HepG2 (cell line): ENCODE results near the gene MFSD11. TPM values are rescaled to one million over a fixed set of nuclear protein-coding genes. Genes with fewer than 3 reads are reported as not detected.
A peak's percentile ranks its signal among the peaks of the same experiment; 100 is the strongest.

Source experiments
- ARHGAP35 ChIP-seq: sonication (generic); formaldehyde crosslinking; IDR thresholded peaks from 2 replicates; pipeline ENCODE4 v1.9.0; 2022; ENCODE audit warnings: mild to moderate bottlenecking, inconsistent platforms, moderate library complexity, missing genetic modification reagents, borderline replicate concordance
- BRCA1 ChIP-seq: sonication (generic); formaldehyde crosslinking; IDR thresholded peaks from 2 replicates; pipeline ENCODE4 v1.4.0; 2020; ENCODE audit warnings: missing genetic modification reagents
- GLI4 ChIP-seq: sonication (generic); formaldehyde crosslinking; IDR thresholded peaks from 2 replicates; pipeline ENCODE4 v1.5.1; 2020; ENCODE audit warnings: missing genetic modification reagents, mild to moderate bottlenecking, moderate library complexity, borderline replicate concordance
- HOXA7 ChIP-seq: sonication (generic); formaldehyde crosslinking; IDR thresholded peaks from 2 replicates; pipeline ENCODE4 v1.8.1; 2022; ENCODE audit warnings: mild to moderate bottlenecking, missing genetic modification reagents, moderate library complexity
- MED13 ChIP-seq: sonication (generic); formaldehyde crosslinking; IDR thresholded peaks from 2 replicates; pipeline ENCODE4 v1.5.0; 2020; ENCODE audit warnings: missing genetic modification reagents
- NR1H2 ChIP-seq: sonication (generic); formaldehyde crosslinking; IDR thresholded peaks from 2 replicates; pipeline ENCODE4 v1.8.1; 2022; ENCODE audit warnings: low read depth, missing genetic modification reagents, borderline replicate concordance
- SOX5 ChIP-seq: IDR thresholded peaks from 2 replicates; pipeline ENCODE4 v1.6.1; 2016; ENCODE audit warnings: borderline replicate concordance
- ZKSCAN5 ChIP-seq: sonication (generic); formaldehyde crosslinking; IDR thresholded peaks from 2 replicates; pipeline ENCODE4 v1.5.1; 2020; ENCODE audit warnings: mild to moderate bottlenecking, missing genetic modification reagents
- ZNF354B ChIP-seq: sonication (generic); formaldehyde crosslinking; IDR thresholded peaks from 2 replicates; pipeline ENCODE4 v1.8.0; 2022; ENCODE audit warnings: mild to moderate bottlenecking, missing genetic modification reagents
- ZNF484 ChIP-seq: sonication (generic); formaldehyde crosslinking; IDR thresholded peaks from 2 replicates; pipeline ENCODE4 v1.5.1; 2020; ENCODE audit warnings: mild to moderate bottlenecking, low read depth, missing genetic modification reagents, borderline replicate concordance
- ZNF501 ChIP-seq: sonication (generic); formaldehyde crosslinking; IDR thresholded peaks from 2 replicates; pipeline ENCODE4 v1.5.1; 2020; ENCODE audit warnings: mild to moderate bottlenecking, moderate library complexity, missing genetic modification reagents
- ZSCAN22 ChIP-seq: sonication (generic); formaldehyde crosslinking; IDR thresholded peaks from 2 replicates; pipeline ENCODE4 v1.4.0; 2020; ENCODE audit warnings: mild to moderate bottlenecking, missing genetic modification reagents
- ZSCAN9 ChIP-seq: IDR thresholded peaks from 2 replicates; pipeline ENCODE4 v1.6.1; 2016; ENCODE audit warnings: borderline replicate concordance
- polyA plus RNA-seq, 8 experiments: library from polyadenylated mRNA; depleted of rRNA in 3 of 8; stranded (reverse) in 7 of 8; unstranded in 1 of 8; fragments of >200 nt; fragmentation: Illumina TruSeq in 4 of 8; extraction: Trizol in 4 of 8; gene quantifications; 2 replicates each; pipeline versions ENCODE4 v1.2.1 to v1.2.3, GENCODE V29; 2011 to 2016; ENCODE audit warnings: low read depth in 4 of 8, missing spikeins in 1 of 8, mixed read lengths in 1 of 8; ENCODE audit not compliant: insufficient read depth in 1 of 8
- total RNA-seq, 5 experiments: library from RNA; depleted of rRNA; stranded (reverse); fragments of >200 nt; fragmentation: Illumina TruSeq; extraction: Trizol; gene quantifications; 2 replicates each; pipeline ENCODE4 v1.2.3, GENCODE V29; 2016; ENCODE audit warnings: low read depth in 1 of 5
- TF ChIP-seq, protein P1 (sequence below): sonication (generic); formaldehyde crosslinking; IDR thresholded peaks from 2 replicates; pipeline ENCODE4 v1.4.0; 2020; ENCODE audit warnings: mild to moderate bottlenecking, missing genetic modification reagents
- TF ChIP-seq, protein P2 (sequence below): sonication (generic); formaldehyde crosslinking; IDR thresholded peaks from 2 replicates; pipeline ENCODE4 v1.4.0; 2020; ENCODE audit warnings: missing genetic modification reagents, low read depth, mild to moderate bottlenecking, borderline replicate concordance
- TF ChIP-seq, protein P3 (sequence below): sonication (generic); formaldehyde crosslinking; conservative IDR thresholded peaks from 2 replicates; pipeline ENCODE4 v1.8.0; 2022; ENCODE audit warnings: missing genetic modification reagents

MFSD11 gene
- total and polyA plus RNA-seq, 2 of the 13 experiments (the other 11 are each of a cell fraction or from before 2014, with no cell fraction given) = 26.1 to 36.3 TPM

DNA sequence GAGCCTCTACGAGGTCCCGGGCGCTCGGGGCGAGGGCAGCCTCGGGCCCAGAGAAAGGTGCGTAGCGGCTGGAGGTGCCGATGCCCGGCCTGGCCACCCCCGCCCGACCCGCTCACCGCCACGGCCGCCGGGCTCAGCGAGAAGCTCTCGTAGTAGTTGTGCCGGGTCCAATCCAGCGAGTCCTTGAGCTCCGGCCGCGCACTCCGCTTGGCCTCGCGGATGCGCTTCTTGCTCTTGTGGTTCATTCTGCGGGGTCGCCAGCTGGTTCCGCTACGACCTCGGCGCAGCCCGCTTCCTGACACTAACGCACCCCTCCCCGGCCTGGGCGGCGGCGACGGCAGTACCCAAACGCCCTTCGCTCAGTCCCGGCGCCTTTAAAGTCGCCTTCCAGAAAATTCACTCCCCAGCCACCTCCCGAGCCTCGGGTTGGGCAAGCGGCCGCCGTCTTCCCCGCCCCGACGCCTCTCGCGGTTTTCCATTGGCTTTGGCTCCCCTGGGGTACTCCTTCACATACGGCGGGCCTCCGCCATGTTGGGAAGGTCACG lies 11.6 kb upstream of the MFSD11 start, which contains the start of gene JMJD6 (continued):
- TF ChIP-seq, protein P1, sequence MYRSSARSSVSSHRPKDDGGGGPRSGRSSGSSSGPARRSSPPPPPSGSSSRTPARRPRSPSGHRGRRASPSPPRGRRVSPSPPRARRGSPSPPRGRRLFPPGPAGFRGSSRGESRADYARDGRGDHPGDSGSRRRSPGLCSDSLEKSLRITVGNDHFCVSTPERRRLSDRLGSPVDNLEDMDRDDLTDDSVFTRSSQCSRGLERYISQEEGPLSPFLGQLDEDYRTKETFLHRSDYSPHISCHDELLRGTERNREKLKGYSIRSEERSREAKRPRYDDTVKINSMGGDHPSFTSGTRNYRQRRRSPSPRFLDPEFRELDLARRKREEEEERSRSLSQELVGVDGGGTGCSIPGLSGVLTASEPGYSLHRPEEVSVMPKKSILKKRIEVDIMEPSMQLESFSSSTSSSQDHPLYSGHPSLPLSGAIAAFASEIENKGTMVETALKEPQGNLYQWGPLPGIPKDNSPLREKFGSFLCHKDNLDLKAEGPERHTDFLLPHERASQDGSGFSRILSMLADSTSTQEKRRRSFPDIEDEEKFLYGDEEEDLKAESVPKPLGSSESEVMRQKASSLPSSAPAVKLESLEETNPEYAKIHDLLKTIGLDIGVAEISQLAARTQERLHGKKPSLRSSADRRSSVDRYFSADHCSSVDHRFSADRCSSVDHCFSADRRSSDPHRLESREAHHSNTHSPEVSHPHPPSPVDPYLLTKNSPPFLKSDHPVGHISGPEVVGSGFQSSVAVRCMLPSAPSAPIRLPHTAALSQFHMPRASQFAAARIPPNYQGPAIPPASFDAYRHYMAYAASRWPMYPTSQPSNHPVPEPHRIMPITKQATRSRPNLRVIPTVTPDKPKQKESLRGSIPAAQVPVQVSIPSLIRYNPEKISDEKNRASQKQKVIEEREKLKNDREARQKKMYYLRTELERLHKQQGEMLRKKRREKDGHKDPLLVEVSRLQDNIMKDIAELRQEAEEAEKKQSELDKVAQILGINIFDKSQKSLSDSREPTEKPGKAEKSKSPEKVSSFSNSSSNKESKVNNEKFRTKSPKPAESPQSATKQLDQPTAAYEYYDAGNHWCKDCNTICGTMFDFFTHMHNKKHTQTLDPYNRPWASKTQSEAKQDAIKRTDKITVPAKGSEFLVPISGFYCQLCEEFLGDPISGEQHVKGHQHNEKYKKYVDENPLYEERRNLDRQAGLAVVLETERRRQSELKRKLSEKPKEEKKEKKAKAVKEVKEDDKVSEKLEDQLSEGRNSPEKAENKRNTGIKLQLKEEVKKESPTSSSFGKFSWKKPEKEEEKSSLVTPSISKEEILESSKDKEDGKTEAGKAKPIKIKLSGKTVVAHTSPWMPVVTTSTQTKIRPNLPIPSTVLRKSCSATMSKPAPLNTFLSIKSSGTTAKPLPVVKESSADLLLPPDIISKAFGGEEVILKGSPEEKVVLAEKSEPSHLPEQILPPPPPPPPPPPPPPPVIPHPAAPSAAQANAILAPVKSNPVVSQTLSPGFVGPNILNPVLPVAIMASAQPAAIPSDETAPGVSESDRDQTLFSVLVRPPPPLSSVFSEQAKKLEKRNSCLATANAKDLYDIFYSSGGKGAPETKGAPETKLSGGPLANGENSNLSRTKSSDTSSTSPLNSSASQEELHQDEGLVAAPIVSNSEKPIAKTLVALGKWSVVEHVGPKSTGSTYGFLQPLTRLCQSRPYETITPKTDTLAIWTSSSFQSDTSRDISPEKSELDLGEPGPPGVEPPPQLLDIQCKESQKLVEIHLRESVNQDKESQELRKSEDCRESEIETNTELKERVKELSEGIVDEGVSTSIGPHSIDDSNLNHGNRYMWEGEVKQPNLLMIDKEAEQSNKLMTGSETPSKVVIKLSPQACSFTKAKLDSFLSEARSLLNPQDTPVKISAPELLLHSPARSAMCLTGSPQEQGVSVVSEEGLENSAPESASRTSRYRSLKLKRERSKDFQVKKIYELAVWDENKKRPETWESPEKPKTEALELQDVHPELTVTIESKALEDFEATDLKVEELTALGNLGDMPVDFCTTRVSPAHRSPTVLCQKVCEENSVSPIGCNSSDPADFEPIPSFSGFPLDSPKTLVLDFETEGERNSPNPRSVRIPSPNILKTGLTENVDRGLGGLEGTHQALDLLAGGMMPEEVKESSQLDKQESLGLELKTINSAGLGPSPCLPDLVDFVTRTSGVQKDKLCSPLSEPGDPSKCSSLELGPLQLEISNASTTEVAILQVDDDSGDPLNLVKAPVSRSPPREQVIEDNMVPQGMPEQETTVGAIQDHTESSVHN (CRISPR knock-in tag) = no peak
- no peak for TF ChIP-seq ZSCAN22 (CRISPR knock-in tag)
- TF ChIP-seq ZKSCAN5 (CRISPR knock-in tag) = 0 out of 2 replicates have a peak, but pooled peaks have one; percentile 43
- 0 out of 2 replicates have a peak, but pooled peaks have one; percentile 44 for TF ChIP-seq ZNF354B (CRISPR knock-in tag)
- no peak for TF ChIP-seq BRCA1 (CRISPR knock-in tag)
- TF ChIP-seq ZNF501 (CRISPR knock-in tag) = no peak
- no peak for TF ChIP-seq NR1H2 (CRISPR knock-in tag)
- TF ChIP-seq, protein P2, sequence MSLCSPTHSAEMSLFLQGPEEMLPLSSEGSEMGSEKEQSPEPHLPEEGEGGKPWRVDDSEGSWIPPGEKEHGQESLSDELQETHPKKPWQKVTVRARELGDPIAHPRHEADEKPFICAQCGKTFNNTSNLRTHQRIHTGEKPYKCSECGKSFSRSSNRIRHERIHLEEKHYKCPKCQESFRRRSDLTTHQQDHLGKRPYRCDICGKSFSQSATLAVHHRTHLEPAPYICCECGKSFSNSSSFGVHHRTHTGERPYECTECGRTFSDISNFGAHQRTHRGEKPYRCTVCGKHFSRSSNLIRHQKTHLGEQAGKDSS (CRISPR knock-in tag) = no peak
- TF ChIP-seq ARHGAP35 = no peak; the same call in 1 of the 2 replicates
- TF ChIP-seq SOX5 (CRISPR knock-in tag) = no peak
- 0 out of 2 replicates have a peak, but pooled peaks have one; percentile 15 for TF ChIP-seq ZSCAN9
- no peak for TF ChIP-seq GLI4
- 0 out of 2 replicates have a peak, but pooled peaks have one; percentile 28 for TF ChIP-seq ZNF484 (CRISPR knock-in tag)
- TF ChIP-seq HOXA7 (CRISPR knock-in tag) = no peak
- TF ChIP-seq MED13 (CRISPR knock-in tag) = no peak; the same call in 1 of the 2 replicates
- TF ChIP-seq, protein P3, sequence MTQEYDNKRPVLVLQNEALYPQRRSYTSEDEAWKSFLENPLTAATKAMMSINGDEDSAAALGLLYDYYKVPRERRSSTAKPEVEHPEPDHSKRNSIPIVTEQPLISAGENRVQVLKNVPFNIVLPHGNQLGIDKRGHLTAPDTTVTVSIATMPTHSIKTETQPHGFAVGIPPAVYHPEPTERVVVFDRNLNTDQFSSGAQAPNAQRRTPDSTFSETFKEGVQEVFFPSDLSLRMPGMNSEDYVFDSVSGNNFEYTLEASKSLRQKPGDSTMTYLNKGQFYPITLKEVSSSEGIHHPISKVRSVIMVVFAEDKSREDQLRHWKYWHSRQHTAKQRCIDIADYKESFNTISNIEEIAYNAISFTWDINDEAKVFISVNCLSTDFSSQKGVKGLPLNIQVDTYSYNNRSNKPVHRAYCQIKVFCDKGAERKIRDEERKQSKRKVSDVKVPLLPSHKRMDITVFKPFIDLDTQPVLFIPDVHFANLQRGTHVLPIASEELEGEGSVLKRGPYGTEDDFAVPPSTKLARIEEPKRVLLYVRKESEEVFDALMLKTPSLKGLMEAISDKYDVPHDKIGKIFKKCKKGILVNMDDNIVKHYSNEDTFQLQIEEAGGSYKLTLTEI (CRISPR knock-in tag) = no peak
